Measurements from ENCODE around the gene TLL2. TPM values are rescaled to one million over a fixed set of nuclear protein-coding genes. Genes with fewer than 3 reads are reported as not detected.

The TLL2 gene
- total RNA-seq, 1 donor from 2014 or later: 0.10 TPM

DNA sequence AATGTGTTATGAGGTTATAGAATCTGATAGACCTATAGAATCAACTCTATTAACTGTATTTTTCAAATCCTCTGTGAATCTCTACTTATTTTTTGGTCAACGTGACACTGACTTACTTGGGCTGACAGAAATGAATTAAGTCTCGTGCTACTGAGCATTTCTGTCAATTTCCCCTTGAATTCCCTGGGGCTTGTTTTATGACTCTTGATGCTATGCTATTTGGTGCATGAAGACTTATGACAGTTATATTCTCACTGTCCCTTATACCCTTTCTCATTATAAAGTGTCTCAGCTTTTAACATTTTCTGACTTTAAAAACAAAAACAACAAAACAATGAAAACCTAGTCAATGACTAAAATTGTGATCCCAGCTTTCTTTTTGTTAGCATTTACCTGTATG lies 86.4 kb downstream of the TLL2 start:
- intact Hi-C loops (cut with micrococcal nuclease): no loop called here

DNA sequence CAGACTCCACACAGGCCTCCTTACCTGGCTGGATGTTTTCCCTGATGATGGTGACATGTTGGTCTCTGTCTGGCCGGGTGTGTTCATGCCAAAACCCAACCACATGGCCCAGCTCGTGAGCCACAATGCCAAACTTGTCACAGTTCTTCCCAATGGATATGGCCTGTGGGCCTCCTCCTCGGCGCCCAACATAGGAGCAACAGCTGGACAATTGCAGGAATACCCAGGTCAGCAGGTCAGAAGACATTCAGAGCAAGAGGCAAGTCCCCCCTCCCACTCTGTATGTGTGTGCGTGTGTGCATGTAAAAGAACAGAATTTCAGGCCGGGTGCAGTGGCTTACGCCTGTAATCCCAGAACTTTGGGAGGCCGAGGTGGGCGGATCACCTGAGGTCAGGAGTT lies 91.2 kb downstream of the TLL2 start:
- intact Hi-C loops (cut with micrococcal nuclease): no loop called here

DNA sequence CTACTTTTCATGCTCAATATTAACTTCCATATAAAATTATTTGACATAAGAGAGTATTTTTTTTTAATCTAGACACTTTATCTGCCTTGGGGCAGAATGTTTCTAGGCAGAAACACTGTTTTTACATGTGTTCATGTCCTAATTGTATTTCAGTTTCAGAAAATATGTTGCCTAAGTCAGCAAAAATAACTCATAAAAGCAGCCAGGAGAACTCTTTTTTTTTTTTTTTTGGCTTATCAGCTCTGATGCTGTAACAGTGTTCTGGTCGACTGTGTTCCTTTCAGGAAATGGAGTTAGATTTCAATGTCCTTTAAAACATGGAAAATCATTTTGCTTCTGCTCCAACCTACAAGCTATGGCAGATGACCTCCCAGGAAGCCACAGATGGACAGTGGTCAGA lies 91.7 kb downstream of the TLL2 start:
- intact Hi-C loops (cut with micrococcal nuclease): no loop called here

DNA sequence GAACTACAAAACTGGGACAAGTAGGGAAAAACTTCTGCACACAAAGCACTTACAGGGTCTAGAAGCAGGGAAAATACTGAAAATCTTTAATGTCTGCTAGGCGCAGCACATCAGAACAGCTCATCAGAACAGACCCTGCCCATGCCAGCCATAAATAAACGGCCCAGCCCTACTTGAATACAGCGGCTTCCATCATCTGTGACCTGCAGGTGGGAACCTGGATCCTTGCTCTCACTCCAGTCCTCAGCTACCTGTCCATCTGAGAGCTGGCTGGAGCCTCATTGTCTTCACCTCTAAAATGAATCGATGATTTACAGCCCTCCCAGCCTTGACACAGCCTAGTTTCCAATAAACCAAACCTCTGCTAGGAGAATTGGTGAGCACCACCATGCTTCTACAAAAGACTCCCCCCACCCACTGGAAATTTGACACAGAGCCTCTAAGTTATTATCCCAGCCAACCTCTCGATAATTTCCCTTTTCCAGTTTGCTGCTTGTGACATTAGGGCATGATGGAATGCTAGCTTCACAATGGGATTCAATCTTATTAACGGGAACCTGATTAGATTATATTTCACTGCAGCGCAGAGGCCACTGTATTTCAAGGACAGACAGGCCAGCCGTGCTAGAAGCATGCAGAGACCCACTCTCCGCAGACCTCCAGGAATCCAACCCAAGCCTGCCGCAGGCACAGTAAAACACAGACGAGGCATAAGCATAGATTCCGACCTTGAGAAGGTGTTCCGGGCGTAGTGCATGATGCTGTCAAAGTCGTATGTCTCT lies 93.3 kb downstream of the TLL2 start:
- intact Hi-C loops (cut with micrococcal nuclease): no loop called here

DNA sequence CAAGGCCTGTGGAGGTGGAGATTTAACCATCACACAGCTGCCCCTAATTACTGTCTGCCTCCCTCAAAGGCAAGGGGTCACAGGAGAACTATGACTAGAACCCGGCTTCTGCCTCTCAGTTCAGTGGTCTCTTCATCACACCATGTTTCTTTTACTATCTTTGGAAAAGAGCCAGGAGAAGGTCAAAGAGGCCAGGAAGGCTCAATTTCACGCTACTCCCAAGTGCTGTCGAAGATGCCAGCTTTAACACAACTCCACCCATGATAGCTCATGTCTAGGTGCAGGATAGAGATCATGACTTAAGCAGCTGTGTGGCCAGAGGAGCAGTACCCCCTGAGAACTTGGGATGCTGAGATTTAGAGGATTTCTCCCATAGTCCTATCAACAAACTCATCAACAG lies 94.4 kb downstream of the TLL2 start:
- intact Hi-C loops (cut with micrococcal nuclease): no loop called here

DNA sequence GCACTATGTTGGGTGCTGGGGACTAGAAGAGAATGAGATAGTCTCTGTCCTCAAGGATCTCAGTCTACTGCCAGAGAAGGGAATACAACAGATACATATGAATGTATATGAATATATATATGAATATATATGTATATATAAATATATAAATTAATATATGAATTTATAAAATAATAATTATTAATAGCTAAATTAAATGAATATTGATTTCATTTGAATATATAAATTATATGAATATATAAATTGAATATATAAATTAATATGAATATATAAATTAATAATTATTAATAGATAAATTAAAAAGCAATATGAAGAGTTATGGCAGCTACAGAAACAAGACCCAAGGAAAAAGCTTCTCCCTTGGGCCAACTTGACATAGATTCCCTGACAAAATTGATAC lies 95.1 kb downstream of the TLL2 start:
- intact Hi-C loops (cut with micrococcal nuclease): no loop called here

DNA sequence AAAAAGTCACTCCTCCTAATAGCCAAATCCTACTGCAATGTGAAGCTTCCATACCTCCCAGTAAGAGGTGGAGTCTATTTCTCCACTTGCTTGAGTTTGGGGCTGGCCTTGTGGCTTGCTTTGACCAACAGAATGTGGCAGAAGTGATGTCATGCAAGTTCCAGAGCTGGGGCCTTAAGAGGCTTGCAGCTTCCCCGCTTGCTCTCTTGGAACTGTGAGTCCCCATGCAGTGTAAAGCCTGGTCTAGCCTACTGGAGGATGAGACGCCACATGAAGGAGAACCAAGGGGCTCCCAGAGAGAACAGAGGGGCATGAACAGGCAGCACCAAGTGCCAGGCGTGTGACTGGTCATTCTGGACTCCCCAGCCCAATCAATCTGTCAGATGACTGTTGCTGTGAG lies 96.3 kb downstream of the TLL2 start:
- intact Hi-C loops (cut with micrococcal nuclease): no loop called here

DNA sequence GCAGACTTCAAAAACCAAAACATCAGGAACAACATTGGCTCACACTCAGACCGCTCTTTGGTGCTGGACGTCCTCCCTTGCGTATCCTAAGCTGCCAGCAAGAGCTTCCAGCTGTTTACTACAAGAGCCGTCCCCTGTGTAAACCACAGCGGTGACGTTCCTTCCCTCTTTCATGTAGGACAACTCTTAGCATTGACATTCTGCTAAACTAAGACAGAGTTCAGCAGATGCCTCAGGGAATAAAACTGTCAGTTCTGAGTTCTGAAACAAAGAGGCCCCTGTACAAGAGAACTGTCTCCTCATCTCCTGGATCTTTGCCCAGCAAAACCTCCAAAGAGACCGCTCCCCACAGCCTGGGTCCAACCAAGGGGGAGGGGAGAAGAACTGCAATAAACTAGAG lies 97.1 kb downstream of the TLL2 start:
- intact Hi-C loops (cut with micrococcal nuclease): no loop called here

DNA sequence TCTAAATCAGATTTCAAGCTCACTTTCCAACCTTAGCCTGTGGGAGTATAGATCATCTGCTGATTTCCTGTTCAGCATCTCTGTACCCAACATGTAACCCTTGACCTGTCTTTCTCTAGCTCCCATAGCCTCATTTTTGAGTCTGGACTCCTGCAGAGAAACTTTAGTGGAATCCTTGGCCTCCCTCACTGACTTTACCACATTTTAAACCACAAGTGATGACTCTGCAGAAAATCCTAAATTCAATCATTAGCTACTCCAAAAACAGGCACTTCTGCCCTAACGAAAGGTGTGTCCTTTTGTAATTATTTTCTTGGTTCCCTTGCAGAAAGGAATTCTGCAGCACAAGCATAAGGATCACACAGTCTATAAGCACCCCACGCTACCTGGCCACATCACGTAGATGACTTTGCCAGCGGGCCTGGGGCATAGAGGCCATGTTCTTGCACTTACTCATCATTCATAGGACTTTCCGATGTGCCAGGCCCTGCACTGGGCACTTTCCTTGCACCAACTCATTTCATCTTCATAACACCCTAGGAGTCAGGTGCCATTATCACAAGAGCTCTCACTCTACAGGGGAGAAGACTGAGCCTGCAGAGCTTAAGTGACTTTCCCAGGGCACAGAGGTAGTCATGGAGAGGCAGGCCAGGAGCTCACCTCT lies 97.7 kb downstream of the TLL2 start:
- intact Hi-C loops (cut with micrococcal nuclease): no loop called here

DNA sequence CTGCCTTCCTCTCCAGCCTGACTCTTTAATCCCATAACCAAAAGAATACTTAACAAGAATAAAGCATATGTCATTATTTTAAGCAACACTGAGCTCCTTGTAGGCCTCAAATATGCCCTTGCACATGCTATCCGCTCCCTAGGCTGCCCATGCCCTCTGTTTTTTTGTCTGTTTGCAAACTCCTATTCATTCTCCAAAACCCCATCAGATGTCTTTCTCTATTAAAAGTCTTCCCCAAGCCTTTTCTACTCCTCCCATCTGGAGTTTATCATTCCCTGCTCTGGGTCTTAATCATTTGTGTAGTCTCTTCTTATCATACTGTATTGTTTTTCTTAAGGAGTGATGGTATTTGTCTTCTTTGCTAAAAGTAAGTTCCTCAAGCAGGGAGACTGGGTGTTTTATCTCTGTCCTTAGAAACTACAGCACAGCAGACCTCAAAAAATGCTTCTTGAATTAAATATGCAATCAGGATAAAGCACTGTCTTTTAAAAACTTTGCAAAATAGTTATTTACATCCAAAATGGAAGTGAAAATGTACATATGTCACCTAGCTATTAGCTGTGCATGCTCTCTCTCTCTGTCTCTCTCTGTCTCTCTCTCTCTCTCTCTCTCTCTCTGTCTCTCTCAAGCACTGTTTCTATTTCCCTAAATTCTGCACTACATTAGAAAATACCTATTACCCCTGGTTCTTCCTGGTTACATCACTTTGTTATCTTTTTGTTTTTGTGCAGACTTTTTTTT lies 98.4 kb downstream of the TLL2 start:
- intact Hi-C loops (cut with micrococcal nuclease): no loop called here

DNA sequence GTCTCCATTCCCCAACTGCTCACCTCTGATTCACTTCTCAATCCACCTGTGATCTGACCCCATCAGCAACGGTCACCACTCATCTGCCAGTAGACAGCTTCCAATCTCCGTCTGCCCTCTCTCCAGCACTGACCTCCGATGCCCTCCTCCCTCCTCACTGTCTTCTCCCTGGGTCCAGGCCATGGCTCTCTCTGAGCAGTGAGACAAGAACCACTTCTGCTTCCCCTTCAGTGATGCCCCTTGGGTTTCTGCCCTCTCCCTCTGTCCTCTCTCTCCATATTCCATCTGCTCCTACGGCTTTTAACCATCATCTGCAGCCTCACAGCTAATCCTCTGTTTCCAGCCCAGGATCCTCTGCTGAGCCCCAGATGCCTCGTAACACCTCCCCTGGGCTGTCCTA lies 99.4 kb downstream of the TLL2 start:
- intact Hi-C loops (cut with micrococcal nuclease): no loop called here

DNA sequence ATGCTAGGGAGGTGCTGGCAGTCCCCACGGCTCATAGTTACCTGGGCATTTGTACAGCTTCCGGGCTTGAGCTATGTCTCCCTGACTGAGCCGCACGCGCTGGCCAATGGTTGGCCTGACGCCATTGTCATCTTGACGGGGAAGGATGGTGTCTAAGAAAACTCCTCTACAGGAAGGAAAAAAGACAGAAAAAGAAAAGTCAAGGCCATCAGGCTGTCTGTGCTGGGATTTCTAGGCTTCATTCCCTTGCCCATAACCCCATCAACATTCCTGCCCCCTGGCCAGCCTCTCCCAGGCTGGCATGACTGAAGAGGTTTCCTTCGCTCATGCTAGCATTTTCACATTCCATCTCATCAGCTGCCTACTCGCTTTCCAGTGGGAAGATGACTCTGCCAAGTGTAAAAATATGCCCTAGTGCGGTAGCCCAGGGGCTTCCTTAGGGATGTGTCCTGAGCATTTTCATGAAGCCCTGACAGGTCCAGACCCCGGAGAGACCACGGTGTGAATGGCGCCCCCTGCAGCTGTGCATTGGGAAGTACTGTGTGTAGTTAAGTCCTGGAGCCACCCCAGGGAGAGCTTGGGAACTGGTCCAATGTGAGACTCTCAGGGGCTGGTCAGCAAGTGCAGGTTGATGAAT lies 100.5 kb downstream of the TLL2 start:
- intact Hi-C loops (cut with micrococcal nuclease): no loop called here

DNA sequence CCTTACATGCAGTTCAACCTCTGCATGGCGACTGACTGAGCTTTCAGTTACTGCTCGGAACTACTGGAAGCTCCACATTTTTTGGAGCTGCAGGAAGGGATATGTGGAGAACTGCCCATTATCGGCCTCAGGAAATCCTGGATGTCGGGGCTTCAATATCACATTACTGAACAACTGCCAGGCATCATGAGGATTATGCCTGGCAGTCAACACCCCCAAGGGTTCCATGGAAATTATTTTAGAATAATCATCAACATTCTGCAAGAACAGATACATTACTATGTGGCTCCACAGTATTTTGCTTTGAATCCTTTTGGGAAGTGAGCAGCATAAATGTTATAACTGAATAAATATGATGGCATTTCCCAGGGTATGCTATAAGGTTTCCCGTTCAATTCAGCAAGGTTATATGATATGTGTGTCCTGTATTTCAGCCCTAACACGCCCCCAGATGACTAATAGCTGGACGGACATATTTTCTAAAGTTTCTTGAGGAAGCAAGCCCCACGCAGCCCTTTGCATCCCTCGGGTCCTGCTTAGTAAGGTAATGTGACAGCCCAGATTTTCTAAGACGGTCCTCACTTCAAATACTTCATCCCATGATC lies 101.9 kb downstream of the TLL2 start:
- intact Hi-C loops (cut with micrococcal nuclease): no loop called here

DNA sequence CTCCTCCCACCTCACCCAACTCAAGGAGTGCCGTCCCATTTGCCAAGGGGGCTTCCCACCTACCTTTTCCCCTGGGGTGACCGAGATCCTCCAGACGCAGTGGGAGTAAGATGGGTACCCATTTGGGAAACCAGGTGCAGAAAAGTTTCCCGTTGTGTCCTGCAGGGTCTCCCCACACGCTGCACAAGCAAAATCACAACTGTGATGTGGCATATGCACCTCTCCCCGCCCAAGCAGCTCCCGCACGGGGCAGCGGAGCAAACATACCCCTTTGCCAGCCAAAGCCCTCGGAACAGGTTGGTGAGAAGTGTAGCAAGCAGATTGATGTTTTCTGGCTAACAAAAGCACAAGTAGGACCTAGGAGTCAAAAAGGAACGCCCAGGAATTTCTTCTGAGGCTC lies 103.4 kb downstream of the TLL2 start:
- intact Hi-C loops (cut with micrococcal nuclease): no loop called here

DNA sequence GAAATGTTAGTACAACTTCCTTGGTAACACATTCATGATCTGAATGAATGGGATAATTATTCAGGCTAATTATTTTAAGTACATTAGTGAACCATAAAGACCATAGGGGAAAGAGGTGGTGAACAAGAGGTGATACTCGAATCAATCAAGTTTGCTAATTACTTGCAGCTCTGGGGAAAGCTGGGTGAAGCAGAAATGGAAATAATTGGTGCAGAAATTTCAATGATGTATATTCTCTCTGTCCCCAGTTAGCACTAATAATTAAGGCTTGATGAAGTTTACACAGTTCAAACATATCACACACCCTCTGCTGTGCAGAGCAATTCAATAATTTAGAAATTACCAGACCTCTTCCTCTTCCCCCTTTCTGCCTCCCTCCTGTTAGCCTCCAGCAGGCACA lies 105.5 kb downstream of the TLL2 start:
- intact Hi-C loops (cut with micrococcal nuclease): no loop called here

DNA sequence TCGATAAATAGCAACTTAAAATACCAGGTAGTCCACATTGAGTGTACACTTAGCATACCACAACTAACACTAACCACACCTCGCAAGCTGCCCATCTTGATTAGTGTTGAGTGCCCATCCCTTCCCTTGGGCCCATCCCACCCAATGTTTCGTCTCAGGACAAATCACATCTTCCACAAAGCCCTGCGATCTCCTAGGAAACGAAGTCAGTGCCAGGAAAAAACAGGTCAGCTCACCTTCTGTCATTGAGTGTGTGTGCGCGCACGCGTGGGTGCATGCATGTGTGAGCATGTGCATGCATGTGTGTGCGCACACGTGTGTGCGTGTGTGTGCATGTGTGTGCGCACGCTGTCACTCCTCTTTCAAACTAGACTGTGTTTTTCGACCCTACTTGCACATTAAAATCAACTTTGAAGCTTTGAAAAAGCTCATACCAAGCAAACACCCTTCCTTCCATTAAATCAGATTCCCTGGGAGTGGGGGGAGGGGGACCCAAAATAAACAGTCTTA lies 106.1 kb downstream of the TLL2 start:
- intact Hi-C loops (cut with micrococcal nuclease): no loop called here

DNA sequence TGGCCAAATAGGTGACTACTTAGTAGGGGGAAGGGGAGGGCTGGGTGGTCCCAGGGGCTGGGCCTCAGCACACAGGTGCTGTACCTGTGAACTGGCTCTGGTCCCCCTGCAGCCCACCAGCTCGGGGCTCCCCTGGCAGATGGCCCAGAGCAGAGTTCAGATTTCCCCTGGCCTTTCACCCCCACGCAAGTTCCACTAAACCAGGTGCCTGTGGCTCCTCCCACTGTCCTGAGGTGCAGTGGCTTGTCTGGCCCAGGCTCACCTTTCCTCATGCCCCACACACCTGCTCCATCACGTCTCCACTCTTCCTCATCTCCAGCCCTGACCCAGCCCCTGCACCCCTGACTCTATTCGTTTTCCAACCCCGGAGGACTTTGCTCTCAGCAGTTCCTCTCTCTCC lies 107.6 kb downstream of the TLL2 start:
- intact Hi-C loops (cut with micrococcal nuclease): no loop called here

DNA sequence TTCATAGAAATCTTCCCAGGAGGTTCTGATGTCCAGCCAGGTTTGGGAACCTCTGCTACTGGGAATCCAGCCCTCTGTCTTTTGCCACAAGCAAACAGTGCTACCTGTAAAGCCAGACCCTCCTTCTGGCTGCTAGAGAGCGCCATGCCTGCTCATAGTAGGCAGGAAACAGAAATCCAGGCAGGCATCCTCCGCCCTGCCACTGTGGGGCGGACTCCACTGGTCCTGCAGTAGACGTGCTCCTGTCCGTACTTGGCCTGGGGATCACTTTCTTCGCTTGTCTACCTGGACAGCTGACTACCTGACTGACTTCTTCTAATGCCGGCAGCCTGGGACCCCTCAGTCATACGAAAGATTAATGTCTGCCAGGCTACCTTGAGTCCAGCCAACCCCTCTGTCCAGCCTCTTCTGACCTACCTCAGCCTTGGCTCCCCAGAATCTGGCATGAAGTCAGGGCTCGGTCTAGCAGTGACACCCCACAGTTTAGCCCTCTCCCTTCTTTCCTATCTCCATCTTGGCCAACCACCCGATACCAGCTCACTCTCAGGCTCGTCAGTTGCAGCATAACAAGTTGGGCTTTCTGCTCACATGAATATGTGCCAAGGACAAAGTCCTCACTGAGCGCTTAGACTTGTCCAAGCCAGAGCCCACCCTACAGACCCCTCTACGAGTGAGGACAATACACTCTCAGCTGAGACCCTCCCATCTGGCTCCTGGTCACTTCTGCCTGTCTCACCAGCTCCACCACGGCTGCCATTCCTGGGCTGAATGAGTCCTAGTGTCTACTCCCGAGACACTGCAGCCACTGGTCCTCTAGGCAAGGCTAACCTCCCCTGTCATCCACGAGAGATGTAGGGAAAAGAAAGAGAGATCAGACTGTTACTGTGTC lies 111.1 kb downstream of the TLL2 start:
- intact Hi-C loops (cut with micrococcal nuclease): no loop called here

DNA sequence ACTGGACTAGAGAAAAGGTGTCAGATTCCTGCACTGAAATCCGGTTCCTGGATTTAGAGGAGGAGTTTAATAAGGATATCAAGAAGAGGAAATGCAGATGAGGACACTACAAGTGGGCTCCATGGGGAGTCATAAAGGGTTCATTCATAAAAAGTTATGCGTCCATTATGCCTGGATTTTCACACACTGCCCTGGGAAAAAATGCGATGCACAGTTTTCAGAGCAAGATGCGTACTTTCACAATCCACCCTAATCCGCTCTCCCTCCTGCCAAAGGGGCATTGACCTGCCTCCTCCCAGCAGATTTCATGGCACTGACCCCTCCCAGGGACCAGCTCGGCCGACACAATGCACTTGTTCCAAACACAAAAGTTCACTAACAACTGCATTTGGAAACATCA lies 112.7 kb downstream of the TLL2 start:
- intact Hi-C loops (cut with micrococcal nuclease): no loop called here

DNA sequence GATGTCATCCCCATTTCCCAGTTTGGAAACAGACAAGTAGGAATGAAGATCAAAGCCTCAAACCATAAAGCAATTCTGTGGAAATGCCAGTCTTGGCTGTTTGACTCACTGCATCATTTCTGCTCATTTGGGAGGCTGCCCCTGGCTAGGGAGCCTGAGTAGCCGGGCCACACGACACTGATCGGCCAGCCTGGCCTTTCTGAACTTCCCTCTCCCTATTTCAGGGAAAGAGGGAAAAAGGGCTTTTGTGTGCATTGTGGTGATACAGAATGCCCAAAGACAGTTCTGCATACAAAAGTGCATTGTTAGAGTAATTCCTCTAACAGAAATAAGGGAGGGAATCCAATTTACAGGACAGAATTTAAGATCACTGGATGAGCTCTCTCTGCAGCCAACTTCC lies 113.3 kb downstream of the TLL2 start:
- intact Hi-C loops (cut with micrococcal nuclease): no loop called here

Data from T-helper 1 cell treated with Interleukin-12 subunit alpha and Interleukin-12 subunit beta and Interleukin-4 antibody, amounts not matched to agents 30 ng/mL and 1 ng/mL, for 36 hours (primary cell).